Measurements from ENCODE around the gene GASK1B. TPM values are rescaled to one million over a fixed set of nuclear protein-coding genes. Genes with fewer than 3 reads are reported as not detected.

Gene GASK1B
- total and polyA plus RNA-seq, 10 donors = 2.9 to 51.3 (median 29.4) TPM

DNA sequence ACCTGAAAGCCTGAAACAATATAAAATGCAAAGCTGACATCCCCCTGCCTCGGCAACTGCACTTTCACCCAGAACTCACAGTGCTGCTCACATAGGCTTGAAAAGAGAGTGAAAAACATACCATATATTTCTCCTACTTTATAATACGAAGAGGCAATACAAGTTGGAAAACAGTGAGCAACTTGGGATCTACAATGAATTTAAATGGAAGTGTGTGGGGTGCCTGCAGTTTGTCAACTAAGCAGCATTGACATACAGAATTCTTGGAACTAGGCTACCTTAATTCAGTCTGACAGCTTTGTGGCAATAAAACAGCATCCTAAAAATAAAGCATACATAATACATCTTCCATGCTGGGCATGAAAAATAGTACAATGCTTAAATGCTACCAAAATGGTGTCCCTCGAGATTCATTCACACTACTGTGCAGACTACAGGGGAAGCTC is 8.0 kb downstream of the GASK1B start:
- Histone ChIP-seq H3K4me1 (peaks cover 0 to 43% (median 6%) of the 10 kb centered on the region in 6 donors), H3K9me3 (no peaks in the 10 kb centered on the region), H3K27ac (no peak overlapping the region), H3K4me3 (no peak overlapping the region), H3K36me3 (no peaks in the 10 kb centered on the region), H3K27me3 (replicated peaks in 1 of 7) (peaks cover 0 to 12% (median 0%) of the 10 kb centered on the region in 7 donors)
- intact Hi-C loops (cut with DNase I; ENCODE audit: low total_unique reads) = no loop called here
- no peak for DNase-seq
- TF ChIP-seq CTCF (IDR thresholded peaks at IDR 0.05 in 8 of 11, conservative IDR thresholded peaks at IDR 0.05 in 3 of 11) (no peak), POLR2AphosphoS5 (IDR thresholded peaks at IDR 0.05) (no peak), POLR2A (IDR thresholded peaks at IDR 0.05) (no peak)
- WGBS, 5 donors = 55 to 85% (median 78%) methylated on average over 3 of the region's 3 CpGs

GRCh38 chr4:158163941-158164767 is 8.7 kb downstream of the GASK1B start:
- WGBS, 5 donors = 62 to 73% (median 70%) methylated on average over 10 of the region's 10 CpGs
- Histone ChIP-seq H3K27me3 (replicated peaks in 1 of 7) (peaks cover 0 to 8% (median 0%) of the 10 kb centered on the region in 7 donors), H3K4me1 (peaks cover 0 to 43% (median 6%) of the 10 kb centered on the region in 6 donors), H3K9me3 (no peaks in the 10 kb centered on the region), H3K4me3 (no peak overlapping the region), H3K36me3 (no peaks in the 10 kb centered on the region), H3K27ac (no peak overlapping the region)
- intact Hi-C loops (cut with DNase I; ENCODE audit: low total_unique reads) = no loop called here
- TF ChIP-seq POLR2A (IDR thresholded peaks at IDR 0.05) (no peak), CTCF (IDR thresholded peaks at IDR 0.05 in 8 of 11, conservative IDR thresholded peaks at IDR 0.05 in 3 of 11) (no peak), POLR2AphosphoS5 (IDR thresholded peaks at IDR 0.05) (no peak)
- no peak for DNase-seq

DNA sequence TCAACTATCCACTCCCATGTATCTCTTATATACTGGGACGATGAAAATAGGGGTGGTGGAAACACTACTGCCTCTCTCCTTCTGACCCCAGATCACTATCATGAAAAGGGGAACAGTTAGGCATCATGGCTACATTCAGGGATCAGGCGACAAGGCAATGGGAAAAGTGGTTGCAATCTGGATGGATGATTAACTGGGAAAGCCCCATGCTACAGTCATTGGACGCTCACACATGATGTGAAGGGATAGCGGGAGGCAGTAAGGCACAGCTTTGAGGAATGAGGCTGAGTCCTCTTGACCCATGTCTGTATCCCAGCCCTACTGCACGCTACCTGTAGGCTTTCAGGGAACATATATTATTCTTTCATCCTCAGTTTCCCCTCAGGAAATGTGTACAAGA is 10.2 kb downstream of the GASK1B start:
- intact Hi-C loops (cut with DNase I; ENCODE audit: low total_unique reads) = no loop called here
- Histone ChIP-seq H3K4me1 (peaks cover 0 to 42% (median 8%) of the 10 kb centered on the region in 6 donors), H3K27ac (peak overlapping the region in 1 of 8 donors; percentile 12), H3K9me3 (no peaks in the 10 kb centered on the region), H3K4me3 (no peak overlapping the region), H3K36me3 (no peaks in the 10 kb centered on the region), H3K27me3 (replicated peaks in 1 of 7) (peaks cover 0 to 3% (median 0%) of the 10 kb centered on the region in 7 donors)
- TF ChIP-seq POLR2AphosphoS5 (IDR thresholded peaks at IDR 0.05) (no peak), POLR2A (IDR thresholded peaks at IDR 0.05) (no peak), CTCF (IDR thresholded peaks at IDR 0.05 in 8 of 11, conservative IDR thresholded peaks at IDR 0.05 in 3 of 11) (no peak)
- no peak for DNase-seq
- WGBS, 5 donors = 82 to 98% (median 95%) methylated on average over 5 of the region's 5 CpGs
